GM21515 (cell line): ENCODE results near the gene NHS.

ENCODE experiments used
- ATAC-seq: cut with Tn5 transposase; IDR thresholded peaks from one replicate; pipeline ENCODE4 v1.9.1; 2021; ENCODE audit not compliant: unreplicated experiment

The NHS gene

GRCh38 chrX:17405225-17405969, 30.4 kb downstream of the NHS start:
- no peak for ATAC-seq

GRCh38 chrX:17409566-17410290, 34.7 kb downstream of the NHS start:
- no peak for ATAC-seq

- no peak for ATAC-seq
Measured at GRCh38 chrX:17410651-17411050, 35.7 kb downstream of the NHS start.

- no peak for ATAC-seq
Measured at GRCh38 chrX:17411205-17411604, 36.2 kb downstream of the NHS start.

- ATAC-seq: no peak
Measured at GRCh38 chrX:17412692-17413091, 37.7 kb downstream of the NHS start.

GRCh38 chrX:17413228-17413627, 38.2 kb downstream of the NHS start:
- ATAC-seq: no peak

GRCh38 chrX:17414027-17414658, 39.1 kb downstream of the NHS start:
- no peak for ATAC-seq

- no peak for ATAC-seq
Measured at GRCh38 chrX:17414839-17415238, 39.8 kb downstream of the NHS start.

GRCh38 chrX:17415242-17415810, 40.3 kb downstream of the NHS start:
- no peak for ATAC-seq

GRCh38 chrX:17417372-17417771, 42.4 kb downstream of the NHS start:
- no peak for ATAC-seq

GRCh38 chrX:17425136-17425535, 50.1 kb downstream of the NHS start:
- no peak for ATAC-seq

GRCh38 chrX:17425551-17425950, 50.6 kb downstream of the NHS start:
- no peak for ATAC-seq

GRCh38 chrX:17431171-17431570, 56.2 kb downstream of the NHS start:
- no peak for ATAC-seq

GRCh38 chrX:17432158-17432557, 57.2 kb downstream of the NHS start:
- no peak for ATAC-seq

- no peak for ATAC-seq
Measured at GRCh38 chrX:17433965-17434364, 59.0 kb downstream of the NHS start.

- no peak for ATAC-seq
Measured at GRCh38 chrX:17435476-17435875, 60.5 kb downstream of the NHS start.

- no peak for ATAC-seq
Measured at GRCh38 chrX:17438221-17438620, 63.2 kb downstream of the NHS start.

GRCh38 chrX:17440258-17440657, 65.3 kb downstream of the NHS start:
- no peak for ATAC-seq

- ATAC-seq: no peak
Measured at GRCh38 chrX:17440836-17441235, 65.8 kb downstream of the NHS start.

GRCh38 chrX:17441965-17442364, 67.0 kb downstream of the NHS start:
- no peak for ATAC-seq

GRCh38 chrX:17442898-17443297, 67.9 kb downstream of the NHS start:
- no peak for ATAC-seq

- no peak for ATAC-seq
Measured at GRCh38 chrX:17443556-17443955, 68.6 kb downstream of the NHS start.
